ENCODE results near the gene SIDT2. TPM values are rescaled to one million over a fixed set of nuclear protein-coding genes. Genes with fewer than 3 reads are reported as not detected.

Gene SIDT2
- total RNA-seq, 1 experiment from 2014 or later = 37.0 TPM

DNA sequence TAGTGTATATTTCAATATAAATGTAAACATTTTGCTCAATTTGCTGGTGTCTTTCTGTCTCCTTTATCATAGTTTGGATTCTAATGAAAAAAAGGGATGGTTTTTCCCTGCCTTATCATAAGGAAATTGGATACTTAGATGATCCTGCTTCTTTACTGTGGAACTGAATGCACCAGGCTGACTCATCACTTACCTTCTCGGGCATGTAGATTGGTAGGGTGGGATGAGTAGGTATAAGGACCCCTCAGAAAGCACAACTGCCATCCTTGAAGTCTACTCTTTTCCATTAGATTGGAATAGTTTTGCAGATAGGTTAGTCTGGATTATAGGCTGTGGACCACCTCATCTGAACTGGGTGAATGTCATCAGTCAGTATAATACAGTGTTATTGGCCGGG is 7.5 kb upstream of the SIDT2 start:
- H3K36me3 ChIP-seq (ENCODE audit: control insufficient read depth in 1 of 2, insufficient read depth in 2 of 2, low read length in 2 of 2) = peaks cover 16 to 29% of the 10 kb centered on the region in 2 experiments; a peak in 3 of 4 replicates
- no peak overlapping the region for H3K9ac ChIP-seq (ENCODE audit: low read length)
- no peak overlapping the region for H3K27ac ChIP-seq (ENCODE audit: low read depth, low read length)
- RAD21 ChIA-PET (ENCODE audit: low non-redundant PET in 1 of 2, low total read pairs in 2 of 2, uncharacterized antibody in 2 of 2, unreplicated experiment in 2 of 2) = no interaction called here
- 0 out of 2 replicates have a peak, but pooled peaks cover 6% of the 10 kb centered on the region for H4K20me1 ChIP-seq (ENCODE audit: insufficient read depth)
- H3K4me1 ChIP-seq (ENCODE audit: control insufficient read depth in 1 of 2, insufficient read depth in 2 of 2, low read length in 2 of 2) = peaks cover 18 to 48% of the 10 kb centered on the region in 2 experiments
- H3K9me2 ChIP-seq (ENCODE audit: insufficient read depth) = no peaks in the 10 kb centered on the region
- no peak overlapping the region for H3K4me2 ChIP-seq (ENCODE audit: low read length)
- no peaks in the 10 kb centered on the region for H3K9me3 ChIP-seq (ENCODE audit: control insufficient read depth in 1 of 2, insufficient read depth in 1 of 2, low read depth in 1 of 2, low read length in 2 of 2)
- no peak overlapping the region for H2AFZ ChIP-seq (ENCODE audit: low read depth, low read length, poor library complexity, severe bottlenecking)
- TF ChIP-seq POLR2AphosphoS5 (IDR thresholded peaks at IDR 0.05; ENCODE audit: low read depth, low read length) (no peak), FOSL1 (IDR thresholded peaks at IDR 0.05; ENCODE audit: low read depth) (no peak), EZH2phosphoT487 (IDR thresholded peaks at IDR 0.05; ENCODE audit: borderline replicate concordance) (no peak), ELF1 (IDR thresholded peaks at IDR 0.05; ENCODE audit: borderline replicate concordance, low read depth) (no peak), TCF7L2 (IDR thresholded peaks at IDR 0.05; ENCODE audit: borderline replicate concordance, extremely low read depth, insufficient read depth, insufficient read length) (no peak), YY1 (IDR thresholded peaks at IDR 0.05; ENCODE audit: extremely low read depth, insufficient replicate concordance, low read depth, low read length) (no peak), EZH2 (IDR thresholded peaks at IDR 0.05) (no peak), EGR1 (IDR thresholded peaks at IDR 0.05; ENCODE audit: low read depth) (no peak), ZFX (IDR thresholded peaks at IDR 0.05) (no peak)
- TF ChIP-seq, protein P1, sequence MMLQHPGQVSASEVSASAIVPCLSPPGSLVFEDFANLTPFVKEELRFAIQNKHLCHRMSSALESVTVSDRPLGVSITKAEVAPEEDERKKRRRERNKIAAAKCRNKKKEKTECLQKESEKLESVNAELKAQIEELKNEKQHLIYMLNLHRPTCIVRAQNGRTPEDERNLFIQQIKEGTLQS (IDR thresholded peaks at IDR 0.05) = no peak
- TF ChIP-seq, protein P2, sequence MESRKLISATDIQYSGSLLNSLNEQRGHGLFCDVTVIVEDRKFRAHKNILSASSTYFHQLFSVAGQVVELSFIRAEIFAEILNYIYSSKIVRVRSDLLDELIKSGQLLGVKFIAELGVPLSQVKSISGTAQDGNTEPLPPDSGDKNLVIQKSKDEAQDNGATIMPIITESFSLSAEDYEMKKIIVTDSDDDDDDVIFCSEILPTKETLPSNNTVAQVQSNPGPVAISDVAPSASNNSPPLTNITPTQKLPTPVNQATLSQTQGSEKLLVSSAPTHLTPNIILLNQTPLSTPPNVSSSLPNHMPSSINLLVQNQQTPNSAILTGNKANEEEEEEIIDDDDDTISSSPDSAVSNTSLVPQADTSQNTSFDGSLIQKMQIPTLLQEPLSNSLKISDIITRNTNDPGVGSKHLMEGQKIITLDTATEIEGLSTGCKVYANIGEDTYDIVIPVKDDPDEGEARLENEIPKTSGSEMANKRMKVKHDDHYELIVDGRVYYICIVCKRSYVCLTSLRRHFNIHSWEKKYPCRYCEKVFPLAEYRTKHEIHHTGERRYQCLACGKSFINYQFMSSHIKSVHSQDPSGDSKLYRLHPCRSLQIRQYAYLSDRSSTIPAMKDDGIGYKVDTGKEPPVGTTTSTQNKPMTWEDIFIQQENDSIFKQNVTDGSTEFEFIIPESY (IDR thresholded peaks at IDR 0.05; ENCODE audit: extremely low read depth, insufficient replicate concordance, low read length) = no peak
- no peak for DNase-seq (ENCODE audit: low read depth, low spot score)
- H3K27me3 ChIP-seq (ENCODE audit: insufficient read depth, low read length) = no peaks in the 10 kb centered on the region
- H3K79me2 ChIP-seq (ENCODE audit: insufficient read depth, low read length) = peaks cover 9% of the 10 kb centered on the region; the same call in 1 of the 2 replicates
- no TSS peak for BruUV-seq (replicated peaks)
- no peak for ATAC-seq
- CTCF ChIA-PET = no interaction called here
- H3K4me3 ChIP-seq (replicated peaks in 1 of 2; ENCODE audit: low read depth in 1 of 2, low read length in 2 of 2) = no peak overlapping the region
- POLR2A ChIA-PET = no interaction called here
- intact Hi-C loops (cut with micrococcal nuclease) = no loop called here
